NCI-H446 (cell line): ENCODE data around the gene AGAP5.
A peak's percentile ranks its signal among the peaks of the same experiment; 100 is the strongest.

Experiments
- DNase-seq, 2 experiments: peaks; one replicate each; lab custom pipeline; 2025; lab: John Stamatoyannopoulos, UW

The AGAP5 gene

GRCh38 chr10:73625884-73626752 lies 71.8 kb downstream of the AGAP5 start:
- peak; percentile 86 to 95 for DNase-seq

- DNase-seq = no peak
These were observed 72.7 kb downstream of the AGAP5 start for GRCh38 chr10:73625004-73625883.
